ENCODE measurements around the gene SLC25A13. TPM values are rescaled to one million over a fixed set of nuclear protein-coding genes. Genes with fewer than 3 reads are reported as not detected.
A peak's percentile ranks its signal among the peaks of the same experiment; 100 is the strongest.

Gene SLC25A13
- total and polyA plus RNA-seq, 9 of the 15 experiments (the other 6 are each of a cell fraction or from before 2014, with no cell fraction given) = 21.4 to 80.2 (median 58.7) TPM

DNA sequence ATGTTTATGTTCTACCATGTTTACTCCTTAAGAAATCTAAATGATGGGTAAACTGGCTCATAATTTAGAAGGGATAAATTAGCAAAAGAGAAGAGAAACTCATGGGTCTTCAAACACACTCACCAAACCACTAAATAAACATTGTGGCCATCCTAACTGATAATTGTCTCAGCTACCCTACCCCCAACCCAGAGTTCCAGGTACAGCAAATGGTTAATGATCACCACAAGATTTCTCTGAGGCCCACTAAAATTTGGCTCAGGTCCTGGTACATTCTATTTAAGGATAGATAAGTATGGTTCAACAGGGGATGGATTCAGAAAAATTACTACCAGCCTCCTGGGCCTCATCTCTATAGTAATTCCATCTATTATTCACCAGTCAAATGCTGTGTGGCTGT is 21.4 kb downstream of the SLC25A13 start:
- DNase-seq (ENCODE audit: extremely low read depth in 1 of 4, low spot score in 3 of 4) = no peak
- Histone ChIP-seq H3K79me2 (ENCODE audit: control insufficient read depth, insufficient read depth, low read length) (peaks cover 76% of the 10 kb centered on the region), H3K27me3 (ENCODE audit: control insufficient read depth in 2 of 2, insufficient read depth in 2 of 2, low read length in 2 of 2) (no peaks in the 10 kb centered on the region), H3K36me3 (ENCODE audit: control insufficient read depth, insufficient read depth, low read length) (peaks cover 6% of the 10 kb centered on the region; the same call in 2 of the 3 replicates), H3K9ac (ENCODE audit: insufficient read depth in 1 of 2, low read depth in 2 of 2, low read length in 2 of 2) (no peak overlapping the region), H3K4me2 (ENCODE audit: insufficient read depth, low read length) (no peak overlapping the region), H3K4me3 (no peak overlapping the region), H3K27ac (ENCODE audit: extremely low read depth, low read depth, low read length) (no peak overlapping the region), H3K9me1 (ENCODE audit: control insufficient read depth, insufficient read depth, low read length) (no peaks in the 10 kb centered on the region), H3K9me3 (replicated peaks; ENCODE audit: control insufficient read depth, insufficient read depth, low read depth, low read length) (no peaks in the 10 kb centered on the region; the same call in 1 of the 2 replicates), H3K4me1 (replicated peaks in 1 of 2; ENCODE audit: control insufficient read depth in 2 of 2, insufficient read depth in 2 of 2, low read length in 2 of 2) (peaks cover 0 to 40% of the 10 kb centered on the region in 2 experiments; a peak in 4 of 5 replicates), H4K20me1 (replicated peaks; ENCODE audit: control insufficient read depth, insufficient read depth, low read length) (peaks cover 10% of the 10 kb centered on the region), H2AFZ (ENCODE audit: low read depth, low read length) (no peak overlapping the region)
- ChIA-PET POLR2A (no interaction called here), CTCF (ENCODE audit: low intra/inter-chr PET ratio) (no interaction called here)
- intact Hi-C loops (cut with micrococcal nuclease) (no loop called here), in situ Hi-C loops (cut with MboI) (no loop called here)
- TF ChIP-seq, protein P1, sequence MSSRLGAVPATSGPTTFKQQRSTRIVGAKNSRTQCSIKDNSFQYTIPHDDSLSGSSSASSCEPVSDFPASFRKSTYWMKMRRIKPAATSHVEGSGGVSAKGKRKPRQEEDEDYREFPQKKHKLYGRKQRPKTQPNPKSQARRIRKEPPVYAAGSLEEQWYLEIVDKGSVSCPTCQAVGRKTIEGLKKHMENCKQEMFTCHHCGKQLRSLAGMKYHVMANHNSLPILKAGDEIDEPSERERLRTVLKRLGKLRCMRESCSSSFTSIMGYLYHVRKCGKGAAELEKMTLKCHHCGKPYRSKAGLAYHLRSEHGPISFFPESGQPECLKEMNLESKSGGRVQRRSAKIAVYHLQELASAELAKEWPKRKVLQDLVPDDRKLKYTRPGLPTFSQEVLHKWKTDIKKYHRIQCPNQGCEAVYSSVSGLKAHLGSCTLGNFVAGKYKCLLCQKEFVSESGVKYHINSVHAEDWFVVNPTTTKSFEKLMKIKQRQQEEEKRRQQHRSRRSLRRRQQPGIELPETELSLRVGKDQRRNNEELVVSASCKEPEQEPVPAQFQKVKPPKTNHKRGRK (tag; IDR thresholded peaks at IDR 0.05) = no peak
- 0 out of 4 replicates have a peak, but pooled peaks of 1 of the 2 experiments have one; percentile 8 for TF ChIP-seq RCOR1 (IDR thresholded peaks at IDR 0.05; ENCODE audit: borderline replicate concordance in 1 of 2, low read depth in 2 of 2, low read length in 2 of 2)
- TF ChIP-seq FOXA3 (CRISPR knock-in tag; conservative IDR thresholded peaks at IDR 0.05 in 1 of 2, IDR thresholded peaks at IDR 0.05 in 1 of 2) = peak in 1 of 2 experiments; percentile 83; a peak in 2 of 4 replicates
- FAIRE-seq = no peak
- ATAC-seq = no peak
- BruUV-seq (replicated peaks) = no TSS peak

DNA sequence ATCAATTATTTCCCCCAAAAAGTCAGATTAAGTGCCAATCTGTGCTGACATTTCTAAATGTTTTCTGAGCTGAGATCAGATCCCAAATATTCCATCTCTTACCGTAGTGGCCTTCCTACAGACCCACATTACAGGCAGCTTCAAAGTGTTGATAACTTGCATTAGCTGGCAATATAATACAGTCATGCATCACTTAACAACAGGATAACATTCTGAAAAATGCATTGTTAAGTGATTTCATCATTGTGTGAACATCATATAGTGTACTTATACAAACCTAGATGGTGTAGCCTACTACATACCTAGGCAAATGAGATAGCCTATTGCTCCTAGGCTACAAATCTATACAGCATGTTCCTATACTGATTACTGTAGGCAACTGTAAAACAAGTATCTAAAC is 22.4 kb downstream of the SLC25A13 start:
- Histone ChIP-seq H3K27ac (ENCODE audit: extremely low read depth, low read depth, low read length) (no peak overlapping the region), H3K9ac (ENCODE audit: insufficient read depth in 1 of 2, low read depth in 2 of 2, low read length in 2 of 2) (no peak overlapping the region), H3K9me1 (ENCODE audit: control insufficient read depth, insufficient read depth, low read length) (no peaks in the 10 kb centered on the region), H3K36me3 (ENCODE audit: control insufficient read depth, insufficient read depth, low read length) (peaks cover 15% of the 10 kb centered on the region; the same call in 2 of the 3 replicates), H3K4me1 (replicated peaks in 1 of 2; ENCODE audit: control insufficient read depth in 2 of 2, insufficient read depth in 2 of 2, low read length in 2 of 2) (peaks cover 0 to 38% of the 10 kb centered on the region in 2 experiments; a peak in 4 of 5 replicates), H3K9me3 (replicated peaks; ENCODE audit: control insufficient read depth, insufficient read depth, low read depth, low read length) (no peaks in the 10 kb centered on the region; the same call in 1 of the 2 replicates), H4K20me1 (replicated peaks; ENCODE audit: control insufficient read depth, insufficient read depth, low read length) (peaks cover 10% of the 10 kb centered on the region), H3K27me3 (ENCODE audit: control insufficient read depth in 2 of 2, insufficient read depth in 2 of 2, low read length in 2 of 2) (no peaks in the 10 kb centered on the region), H3K4me2 (ENCODE audit: insufficient read depth, low read length) (no peak overlapping the region), H2AFZ (ENCODE audit: low read depth, low read length) (no peak overlapping the region), H3K4me3 (no peak overlapping the region), H3K79me2 (ENCODE audit: control insufficient read depth, insufficient read depth, low read length) (peaks cover 69% of the 10 kb centered on the region)
- intact Hi-C loops (cut with micrococcal nuclease) = no loop called here
- no TSS peak for BruUV-seq (replicated peaks)
- 70% methylated on average over 1 of the region's 1 CpG for WGBS (ENCODE audit: insufficient coverage, low coverage, missing lambda C conversion rate)
- no peak for TF ChIP-seq MAZ (CRISPR knock-in tag; conservative IDR thresholded peaks at IDR 0.05 in 1 of 2, IDR thresholded peaks at IDR 0.05 in 1 of 2)
- TF ChIP-seq EZH2 (IDR thresholded peaks at IDR 0.05; ENCODE audit: borderline replicate concordance, low read depth, low read length) = no peak
- no peak for TF ChIP-seq GABPB1 (CRISPR knock-in tag; IDR thresholded peaks at IDR 0.05)
- TF ChIP-seq, protein P2, sequence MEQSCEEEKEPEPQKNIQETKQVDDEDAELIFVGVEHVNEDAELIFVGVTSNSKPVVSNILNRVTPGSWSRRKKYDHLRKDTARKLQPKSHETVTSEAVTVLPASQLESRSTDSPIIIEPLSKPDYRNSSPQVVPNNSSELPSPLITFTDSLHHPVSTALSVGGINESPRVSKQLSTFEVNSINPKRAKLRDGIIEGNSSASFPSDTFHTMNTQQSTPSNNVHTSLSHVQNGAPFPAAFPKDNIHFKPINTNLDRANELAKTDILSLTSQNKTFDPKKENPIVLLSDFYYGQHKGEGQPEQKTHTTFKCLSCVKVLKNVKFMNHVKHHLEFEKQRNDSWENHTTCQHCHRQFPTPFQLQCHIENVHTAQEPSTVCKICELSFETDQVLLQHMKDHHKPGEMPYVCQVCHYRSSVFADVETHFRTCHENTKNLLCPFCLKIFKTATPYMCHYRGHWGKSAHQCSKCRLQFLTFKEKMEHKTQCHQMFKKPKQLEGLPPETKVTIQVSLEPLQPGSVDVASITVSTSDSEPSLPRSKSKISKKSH (CRISPR knock-in tag; IDR thresholded peaks at IDR 0.05) = no peak
- no peak for TF ChIP-seq PCBP2 (IDR thresholded peaks at IDR 0.05; ENCODE audit: low read depth, low read length, poor library complexity, severe bottlenecking)
- TF ChIP-seq, protein P3, sequence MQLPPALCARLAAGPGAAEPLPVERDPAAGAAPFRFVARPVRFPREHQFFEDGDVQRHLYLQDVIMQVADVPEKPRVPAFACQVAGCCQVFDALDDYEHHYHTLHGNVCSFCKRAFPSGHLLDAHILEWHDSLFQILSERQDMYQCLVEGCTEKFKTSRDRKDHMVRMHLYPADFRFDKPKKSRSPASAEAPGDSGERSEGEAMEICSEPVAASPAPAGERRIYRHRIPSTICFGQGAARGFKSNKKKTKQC (CRISPR knock-in tag; IDR thresholded peaks at IDR 0.05) = no peak
- TF ChIP-seq HLTF (IDR thresholded peaks at IDR 0.05) = no peak
- in situ Hi-C loops (cut with MboI) = no loop called here
- no peak for ATAC-seq
- DNase-seq (ENCODE audit: extremely low read depth in 1 of 4, low spot score in 3 of 4) = no peak
- CTCF ChIA-PET (ENCODE audit: low intra/inter-chr PET ratio) = no interaction called here
- no peak for FAIRE-seq
- POLR2A ChIA-PET = interaction anchor here (0.6 kb wide), 2 partner anchors 15 to 348 kb away, joined by 3 read pairs; no protein-coding TSS in a partner anchor

Data from K562 (cell line).